ENCODE data around the gene SORCS2. TPM values are rescaled to one million over a fixed set of nuclear protein-coding genes. Genes with fewer than 3 reads are reported as not detected.

Gene SORCS2
- total RNA-seq, 1 experiment from 2014 or later = 4.1 TPM

GRCh38 chr4:7146059-7146785 lies 46.1 kb upstream of the SORCS2 start:
- Histone ChIP-seq H3K4me3 (ENCODE audit: low read length) (no peak overlapping the region), H2AFZ (ENCODE audit: low read length) (no peak overlapping the region), H3K27ac (ENCODE audit: low read length) (no peak overlapping the region), H3K36me3 (ENCODE audit: low read depth, low read length) (no peaks in the 10 kb centered on the region), H3K9me2 (replicated peaks; ENCODE audit: low read length) (no peaks in the 10 kb centered on the region), H3K27me3 (ENCODE audit: low read length) (no peaks in the 10 kb centered on the region), H3K4me1 (ENCODE audit: insufficient read depth, low read length) (no peaks in the 10 kb centered on the region), H3K9me3 (ENCODE audit: low read length) (no peaks in the 10 kb centered on the region), H3K4me2 (ENCODE audit: low read length) (no peak overlapping the region), H3F3A (ENCODE audit: low read length, unreplicated experiment) (no peaks in the 10 kb centered on the region), H3K9ac (ENCODE audit: low read length) (no peak overlapping the region), H4K20me1 (ENCODE audit: low read length) (no peaks in the 10 kb centered on the region), H3K79me2 (ENCODE audit: low read length) (no peaks in the 10 kb centered on the region)
- no peak for ATAC-seq
- intact Hi-C loops (cut with micrococcal nuclease) = no loop called here
- no TSS peak for BruUV-seq (replicated peaks)
- no peak for DNase-seq
- ChIA-PET POLR2A (ENCODE audit: unreplicated experiment) (no interaction called here), CTCF (no interaction called here)
- TF ChIP-seq CTCF (conservative IDR thresholded peaks at IDR 0.05; ENCODE audit: low read depth, low read length) (no peak), EZH2phosphoT487 (IDR thresholded peaks at IDR 0.05; ENCODE audit: borderline replicate concordance, low read length) (no peak), EZH2 (IDR thresholded peaks at IDR 0.05; ENCODE audit: low read length, unreplicated experiment) (no peak)

GRCh38 chr4:7146786-7147115 lies 45.6 kb upstream of the SORCS2 start:
- intact Hi-C loops (cut with micrococcal nuclease) = no loop called here
- BruUV-seq (replicated peaks) = no TSS peak
- ChIA-PET POLR2A (ENCODE audit: unreplicated experiment) (no interaction called here), CTCF (no interaction called here)
- H3K9ac ChIP-seq (ENCODE audit: low read length) = no peak overlapping the region
- H2AFZ ChIP-seq (ENCODE audit: low read length) = no peak overlapping the region
- no peak for TF ChIP-seq EZH2phosphoT487 (IDR thresholded peaks at IDR 0.05; ENCODE audit: borderline replicate concordance, low read length)
- TF ChIP-seq CTCF (conservative IDR thresholded peaks at IDR 0.05; ENCODE audit: low read depth, low read length) = no peak
- TF ChIP-seq EZH2 (IDR thresholded peaks at IDR 0.05; ENCODE audit: low read length, unreplicated experiment) = no peak
- H3K9me3 ChIP-seq (ENCODE audit: low read length) = no peaks in the 10 kb centered on the region
- H3K9me2 ChIP-seq (replicated peaks; ENCODE audit: low read length) = no peaks in the 10 kb centered on the region
- H3K4me1 ChIP-seq (ENCODE audit: insufficient read depth, low read length) = no peaks in the 10 kb centered on the region
- no peaks in the 10 kb centered on the region for H3K27me3 ChIP-seq (ENCODE audit: low read length)
- no peak overlapping the region for H3K4me2 ChIP-seq (ENCODE audit: low read length)
- no peak overlapping the region for H3K4me3 ChIP-seq (ENCODE audit: low read length)
- H3K36me3 ChIP-seq (ENCODE audit: low read depth, low read length) = no peaks in the 10 kb centered on the region
- ATAC-seq (no peak), DNase-seq (no peak)
- no peak overlapping the region for H3K27ac ChIP-seq (ENCODE audit: low read length)
- H4K20me1 ChIP-seq (ENCODE audit: low read length) = no peaks in the 10 kb centered on the region
- no peaks in the 10 kb centered on the region for H3F3A ChIP-seq (ENCODE audit: low read length, unreplicated experiment)
- no peaks in the 10 kb centered on the region for H3K79me2 ChIP-seq (ENCODE audit: low read length)

GRCh38 chr4:7147261-7147660 lies 45.1 kb upstream of the SORCS2 start:
- DNase-seq = no peak
- Histone ChIP-seq H3K9ac (ENCODE audit: low read length) (no peak overlapping the region), H3K27me3 (ENCODE audit: low read length) (no peaks in the 10 kb centered on the region), H3K4me2 (ENCODE audit: low read length) (no peak overlapping the region), H2AFZ (ENCODE audit: low read length) (no peak overlapping the region), H3K4me3 (ENCODE audit: low read length) (no peak overlapping the region), H3F3A (ENCODE audit: low read length, unreplicated experiment) (no peaks in the 10 kb centered on the region), H3K36me3 (ENCODE audit: low read depth, low read length) (no peaks in the 10 kb centered on the region), H3K9me2 (replicated peaks; ENCODE audit: low read length) (no peaks in the 10 kb centered on the region), H3K79me2 (ENCODE audit: low read length) (no peaks in the 10 kb centered on the region), H4K20me1 (ENCODE audit: low read length) (no peaks in the 10 kb centered on the region), H3K27ac (ENCODE audit: low read length) (no peak overlapping the region), H3K9me3 (ENCODE audit: low read length) (no peaks in the 10 kb centered on the region), H3K4me1 (ENCODE audit: insufficient read depth, low read length) (no peaks in the 10 kb centered on the region)
- ChIA-PET CTCF (no interaction called here), POLR2A (ENCODE audit: unreplicated experiment) (no interaction called here)
- TF ChIP-seq CTCF (conservative IDR thresholded peaks at IDR 0.05; ENCODE audit: low read depth, low read length) (no peak), EZH2phosphoT487 (IDR thresholded peaks at IDR 0.05; ENCODE audit: borderline replicate concordance, low read length) (no peak), EZH2 (IDR thresholded peaks at IDR 0.05; ENCODE audit: low read length, unreplicated experiment) (no peak)
- ATAC-seq = no peak
- no TSS peak for BruUV-seq (replicated peaks)
- intact Hi-C loops (cut with micrococcal nuclease) = no loop called here

All from PC-3 (cell line).